Hepatocyte (in vitro differentiated cells): ENCODE results near the gene DYNC1I2.

Experiments
- CTCF ChIP-seq: fragments of 200-600 bp; sonication (generic); IDR thresholded peaks from 2 replicates; pipeline ENCODE4 v1.5.1; 2016; ENCODE audit warnings: antibody characterized with exemption, mild to moderate bottlenecking; ENCODE audit not compliant: poor library complexity
- EZH2 ChIP-seq: fragments of 200-600 bp; sonication (generic); IDR thresholded peaks from 2 replicates; pipeline ENCODE4 v1.6.1; 2016; ENCODE audit warnings: antibody characterized with exemption, mild to moderate bottlenecking, borderline replicate concordance
- EZH2phosphoT487 ChIP-seq: fragments of 200-600 bp; sonication (generic); IDR thresholded peaks from one replicate; pipeline ENCODE4 v1.6.1; 2018; ENCODE audit warnings: antibody characterized with exemption, mild to moderate bottlenecking, low read depth, moderate library complexity; ENCODE audit not compliant: unreplicated experiment, severe bottlenecking

- no peak for TF ChIP-seq EZH2phosphoT487
- TF ChIP-seq EZH2: no peak
- no peak for TF ChIP-seq CTCF
Observed at GRCh38 chr2:171709011-171709685, 21.9 kb downstream of the DYNC1I2 start.
